Testis (tissue), 3 donors: ENCODE measurements around the gene TP73. TPM values are rescaled to one million over a fixed set of nuclear protein-coding genes. Genes with fewer than 3 reads are reported as not detected.
A peak's percentile ranks its signal among the peaks of the same experiment; 100 is the strongest.

Source experiments
- DNase-seq: peaks from one replicate; pipeline ENCODE4 v3.0.0-alpha.2; 2019
- H3K27ac ChIP-seq, 2 donors: fragments of 200-600 bp; sonication (generic); one replicate each; pipeline ENCODE4 v1.5.1; 2019
- H3K27me3 ChIP-seq: fragments of 200-600 bp; sonication (generic); one replicate; pipeline ENCODE4 v1.5.1; 2019
- H3K36me3 ChIP-seq: fragments of 200-600 bp; sonication (generic); one replicate; pipeline ENCODE4 v1.5.1; 2017; ENCODE audit warnings: low read depth; ENCODE audit errors: missing control alignments
- H3K4me1 ChIP-seq: fragments of 200-600 bp; sonication (generic); one replicate; pipeline ENCODE4 v1.5.1; 2019
- H3K4me3 ChIP-seq, 2 donors: fragments of 200-600 bp; sonication (generic); one replicate each; pipeline ENCODE4 v1.5.1; 2017 to 2019
- H3K9me3 ChIP-seq: fragments of 200-600 bp; sonication (generic); one replicate; pipeline ENCODE4 v1.5.1; 2017
- CTCF ChIP-seq, 3 experiments: fragments of 450-650 bp in 2 of 3; fragments of 200-600 bp in 1 of 3; sonication (generic) in 1 of 3; IDR thresholded peaks; one replicate each; pipeline ENCODE4 v1.5.1; 2016 to 2019; ENCODE audit warnings: antibody characterized with exemption in 3 of 3, mild to moderate bottlenecking in 2 of 3, moderate library complexity in 1 of 3
- POLR2A ChIP-seq: fragments of 450-650 bp; IDR thresholded peaks from one replicate; pipeline ENCODE4 v1.6.1; 2017; ENCODE audit warnings: antibody characterized with exemption, mild to moderate bottlenecking, moderate library complexity
- WGBS, 2 donors: methylation state at CpG; one replicate each; pipeline ENCODE4 v1.1.5; 2018; 5-methylcytosine and 5-hydroxymethylcytosine counted together
- intact Hi-C: fragments of 100-400 bp; cut with DNase I; formaldehyde crosslinking; loops from one replicate; pipeline ENCODE4 v1.15.1; 2023; ENCODE audit warnings: low total_unique reads
- polyA plus RNA-seq: library from polyadenylated mRNA; stranded (reverse); fragments of 350-450 nt; fragmentation: Illumina TruSeq; extraction: RNeasy Lipid Tissue Mini Kit (QIAGEN cat#74804); gene quantifications from one replicate; pipeline ENCODE4 v1.2.3, GENCODE V29; 2014; ENCODE audit warnings: low read depth, low replicate concordance; ENCODE audit not compliant: insufficient read depth
- total RNA-seq, 2 donors: library from RNA; depleted of rRNA; stranded (reverse); fragments of >200 nt; gene quantifications; one replicate each; pipeline ENCODE4 v1.2.3, GENCODE V29; 2016

The TP73 gene
- total and polyA plus RNA-seq, 3 donors from 2014 or later: 1.3 to 2.2 (median 1.5) TPM

- TF ChIP-seq POLR2A (no peak), CTCF (IDR thresholded peaks at IDR 0.05) (no peak)
- WGBS, 2 donors: 90 to 97% methylated on average over 12 of the region's 12 CpGs
- no peaks in the 10 kb centered on the region for H3K9me3 ChIP-seq
- peaks cover 11% of the 10 kb centered on the region for H3K4me1 ChIP-seq
- intact Hi-C loops: no loop called here
- H3K27ac ChIP-seq: no peak overlapping the region
- H3K4me3 ChIP-seq: no peak overlapping the region
- H3K36me3 ChIP-seq: no peaks in the 10 kb centered on the region
- no peaks in the 10 kb centered on the region for H3K27me3 ChIP-seq
- no peak for DNase-seq
Measured at GRCh38 chr1:3738943-3739342, 86.6 kb downstream of the TP73 start.

GRCh38 chr1:3740042-3740441 is 87.7 kb downstream of the TP73 start:
- no peak for TF ChIP-seq POLR2A
- no peak for TF ChIP-seq CTCF (IDR thresholded peaks at IDR 0.05)
- Histone ChIP-seq H3K27me3 (no peaks in the 10 kb centered on the region), H3K36me3 (no peaks in the 10 kb centered on the region), H3K27ac (no peak overlapping the region), H3K4me1 (peaks cover 11% of the 10 kb centered on the region), H3K9me3 (no peaks in the 10 kb centered on the region), H3K4me3 (no peak overlapping the region)
- intact Hi-C loops: no loop called here
- WGBS, 2 donors: 73 to 93% methylated on average over 7 to 9 of the region's 9 CpGs
- no peak for DNase-seq

- no peaks in the 10 kb centered on the region for H3K9me3 ChIP-seq
- peak overlapping the region in 1 of 2 donors; percentile 53 for H3K27ac ChIP-seq
- no peak for DNase-seq
- no peak overlapping the region for H3K4me3 ChIP-seq
- intact Hi-C loops: no loop called here
- peaks cover 17% of the 10 kb centered on the region for H3K4me1 ChIP-seq
- TF ChIP-seq POLR2A (no peak), CTCF (IDR thresholded peaks at IDR 0.05) (no peak)
- no peaks in the 10 kb centered on the region for H3K36me3 ChIP-seq
- WGBS, 2 donors: 67 to 89% methylated on average over 13 of the region's 13 CpGs
- H3K27me3 ChIP-seq: no peaks in the 10 kb centered on the region
Measured at GRCh38 chr1:3740752-3741151, 88.4 kb downstream of the TP73 start.

- intact Hi-C loops: no loop called here
- Histone ChIP-seq H3K27me3 (no peaks in the 10 kb centered on the region), H3K36me3 (no peaks in the 10 kb centered on the region), H3K4me1 (peaks cover 19% of the 10 kb centered on the region), H3K4me3 (no peak overlapping the region), H3K9me3 (no peaks in the 10 kb centered on the region), H3K27ac (peak overlapping the region; percentile 26 to 32)
- no peak for TF ChIP-seq CTCF (IDR thresholded peaks at IDR 0.05)
- no peak for TF ChIP-seq POLR2A
- no peak for DNase-seq
- 80 to 86% methylated on average over 16 to 22 of the region's 22 CpGs for WGBS, 2 donors
Measured at GRCh38 chr1:3741566-3742438, 89.5 kb downstream of the TP73 start.
